Liver (tissue), 9 donors: ENCODE data around the gene CNIH3. TPM values are rescaled to one million over a fixed set of nuclear protein-coding genes. Genes with fewer than 3 reads are reported as not detected.

Source experiments
- DNase-seq: peaks from one replicate; pipeline ENCODE4 v3.0.0-alpha.2; 2017; ENCODE audit warnings: low spot score
- H3K27ac ChIP-seq, 2 donors: one replicate each; pipeline ENCODE4 v1.7.0; 2013; ENCODE audit warnings: inconsistent platforms in 2 of 2, low read length in 2 of 2, control low read depth in 1 of 2, low read depth in 1 of 2, mild to moderate bottlenecking in 1 of 2
- H3K27me3 ChIP-seq, 4 donors: one replicate each; pipeline versions ENCODE4 v1.6.1 to v1.7.0; 2013; ENCODE audit warnings: low read length in 3 of 4, inconsistent platforms in 1 of 4, mild to moderate bottlenecking in 1 of 4, moderate library complexity in 1 of 4; ENCODE audit not compliant: control insufficient read depth in 4 of 4, insufficient read depth in 4 of 4
- H3K36me3 ChIP-seq, 4 donors: one replicate each; pipeline versions ENCODE4 v1.6.1 to v1.7.0; 2013; ENCODE audit warnings: low read length in 3 of 4, mild to moderate bottlenecking in 3 of 4, low read depth in 1 of 4, moderate library complexity in 1 of 4; ENCODE audit not compliant: control insufficient read depth in 4 of 4, insufficient read depth in 3 of 4
- H3K4me1 ChIP-seq, 4 donors: one replicate each; pipeline versions ENCODE4 v1.6.1 to v1.7.0; 2013; ENCODE audit warnings: low read length in 3 of 4, mild to moderate bottlenecking in 3 of 4, moderate library complexity in 1 of 4; ENCODE audit not compliant: control insufficient read depth in 4 of 4, insufficient read depth in 4 of 4
- H3K4me3 ChIP-seq, 3 donors: one replicate each; pipeline versions ENCODE4 v1.6.1 to v1.7.0; 2013; ENCODE audit warnings: low read length in 3 of 3, control low read depth in 1 of 3, low read depth in 1 of 3, mild to moderate bottlenecking in 1 of 3
- H3K9ac ChIP-seq, 2 donors: one replicate each; pipeline ENCODE4 v1.7.0; 2013; ENCODE audit warnings: low read length in 2 of 2, mild to moderate bottlenecking in 2 of 2, moderate library complexity in 2 of 2, control low read depth in 1 of 2, low read depth in 1 of 2
- H3K9me3 ChIP-seq, 4 donors: one replicate each; pipeline versions ENCODE4 v1.6.1 to v1.7.0; 2013; ENCODE audit warnings: low read length in 3 of 4; ENCODE audit not compliant: control insufficient read depth in 4 of 4
- EGR1 ChIP-seq, 2 donors: IDR thresholded peaks; 2 replicates each; pipeline ENCODE4 v1.6.1; 2016 to 2018; ENCODE audit warnings: antibody characterized with exemption in 2 of 2, low read depth in 2 of 2
- FOXA2 ChIP-seq: IDR thresholded peaks from 2 replicates; pipeline ENCODE4 v1.6.1; 2016; ENCODE audit warnings: antibody characterized with exemption
- HNF4A ChIP-seq, 2 donors: conservative IDR thresholded peaks; 2 replicates each; pipeline ENCODE4 v1.6.1; 2016; ENCODE audit warnings: antibody characterized with exemption in 2 of 2, mild to moderate bottlenecking in 2 of 2
- HNF4G ChIP-seq: IDR thresholded peaks from 2 replicates; pipeline ENCODE4 v1.6.1; 2016; ENCODE audit warnings: antibody characterized with exemption
- JUND ChIP-seq, 2 donors: IDR thresholded peaks; 2 replicates each; pipeline ENCODE4 v1.6.1; 2016; ENCODE audit warnings: antibody characterized with exemption in 2 of 2
- NR2F2 ChIP-seq: IDR thresholded peaks from 2 replicates; pipeline ENCODE4 v1.6.1; 2016; ENCODE audit warnings: antibody characterized with exemption
- RAD21 ChIP-seq, 2 donors: IDR thresholded peaks; 2 replicates each; pipeline ENCODE4 v1.6.1; 2016; ENCODE audit warnings: antibody characterized with exemption in 2 of 2, mild to moderate bottlenecking in 2 of 2
- RXRA ChIP-seq, 2 donors: IDR thresholded peaks; 2 replicates each; pipeline ENCODE4 v1.6.1; 2017 to 2018; ENCODE audit warnings: antibody characterized with exemption in 2 of 2, mild to moderate bottlenecking in 1 of 2
- SP1 ChIP-seq: IDR thresholded peaks from 2 replicates; pipeline ENCODE4 v1.6.1; 2018; ENCODE audit warnings: antibody characterized with exemption, mild to moderate bottlenecking
- TAF1 ChIP-seq: conservative IDR thresholded peaks from 2 replicates; pipeline ENCODE4 v1.6.1; 2016; ENCODE audit warnings: antibody characterized with exemption, mild to moderate bottlenecking
- ZBTB33 ChIP-seq: IDR thresholded peaks from 2 replicates; pipeline ENCODE4 v1.6.1; 2016; ENCODE audit warnings: antibody characterized with exemption
- WGBS: extraction: QIAGEN DNeasy Blood & Tissue Kit; methylation state at CpG from one replicate; pipeline ENCODE4 v1.1.7; 2013; 5-methylcytosine and 5-hydroxymethylcytosine counted together
- polyA plus RNA-seq, 2 donors: library from polyadenylated mRNA; stranded (reverse) in 1 of 2; unstranded in 1 of 2; fragments of 200-250 nt in 1 of 2; fragments of >200 nt in 1 of 2; fragmentation: Nextera tagmentation in 1 of 2; extraction: Ambion mirVana in 1 of 2; gene quantifications; one replicate each; pipeline versions ENCODE4 v1.2.1 to v1.2.3, GENCODE V29; 2013 to 2015
- total RNA-seq, 2 donors: library from RNA; depleted of rRNA; stranded (reverse); fragments of >200 nt; gene quantifications; one replicate each; pipeline ENCODE4 v1.2.3, GENCODE V29; 2014
- TF ChIP-seq, protein P1 (sequence below): IDR thresholded peaks from 2 replicates; pipeline ENCODE4 v1.6.1; 2016; ENCODE audit warnings: antibody characterized with exemption, mild to moderate bottlenecking
- TF ChIP-seq, protein P2 (sequence below): IDR thresholded peaks from 2 replicates; pipeline ENCODE4 v1.6.1; 2016; ENCODE audit warnings: antibody characterized with exemption
- donor health status: healthy.
- donor health status: healthy.
- donor health status: healthy.
- donor health status: healthy.
- donor health status: healthy.

The CNIH3 gene
- total and polyA plus RNA-seq, 4 donors = 0.39 to 1.0 (median 0.93) TPM

DNA sequence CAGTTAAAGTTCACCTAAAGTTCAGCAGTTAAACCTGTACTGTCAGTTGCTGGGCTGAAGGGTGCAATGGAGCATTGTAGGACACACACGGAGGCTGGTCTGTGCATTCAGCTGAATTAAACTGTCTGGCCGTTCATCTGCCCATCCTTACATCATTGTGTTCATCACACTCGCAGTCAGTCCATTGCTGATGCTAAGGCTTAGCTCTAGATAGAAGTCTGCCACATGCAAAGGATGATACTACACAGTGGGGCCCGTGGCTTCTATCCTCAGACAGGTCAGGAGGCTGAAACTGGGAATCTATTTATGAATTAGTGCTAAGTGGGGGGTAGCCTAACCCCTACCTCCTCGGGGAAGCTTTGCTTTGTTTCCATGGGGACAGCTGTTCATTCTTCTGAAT, 60.4 kb downstream of the CNIH3 start (continued):
- TF ChIP-seq, protein P1, sequence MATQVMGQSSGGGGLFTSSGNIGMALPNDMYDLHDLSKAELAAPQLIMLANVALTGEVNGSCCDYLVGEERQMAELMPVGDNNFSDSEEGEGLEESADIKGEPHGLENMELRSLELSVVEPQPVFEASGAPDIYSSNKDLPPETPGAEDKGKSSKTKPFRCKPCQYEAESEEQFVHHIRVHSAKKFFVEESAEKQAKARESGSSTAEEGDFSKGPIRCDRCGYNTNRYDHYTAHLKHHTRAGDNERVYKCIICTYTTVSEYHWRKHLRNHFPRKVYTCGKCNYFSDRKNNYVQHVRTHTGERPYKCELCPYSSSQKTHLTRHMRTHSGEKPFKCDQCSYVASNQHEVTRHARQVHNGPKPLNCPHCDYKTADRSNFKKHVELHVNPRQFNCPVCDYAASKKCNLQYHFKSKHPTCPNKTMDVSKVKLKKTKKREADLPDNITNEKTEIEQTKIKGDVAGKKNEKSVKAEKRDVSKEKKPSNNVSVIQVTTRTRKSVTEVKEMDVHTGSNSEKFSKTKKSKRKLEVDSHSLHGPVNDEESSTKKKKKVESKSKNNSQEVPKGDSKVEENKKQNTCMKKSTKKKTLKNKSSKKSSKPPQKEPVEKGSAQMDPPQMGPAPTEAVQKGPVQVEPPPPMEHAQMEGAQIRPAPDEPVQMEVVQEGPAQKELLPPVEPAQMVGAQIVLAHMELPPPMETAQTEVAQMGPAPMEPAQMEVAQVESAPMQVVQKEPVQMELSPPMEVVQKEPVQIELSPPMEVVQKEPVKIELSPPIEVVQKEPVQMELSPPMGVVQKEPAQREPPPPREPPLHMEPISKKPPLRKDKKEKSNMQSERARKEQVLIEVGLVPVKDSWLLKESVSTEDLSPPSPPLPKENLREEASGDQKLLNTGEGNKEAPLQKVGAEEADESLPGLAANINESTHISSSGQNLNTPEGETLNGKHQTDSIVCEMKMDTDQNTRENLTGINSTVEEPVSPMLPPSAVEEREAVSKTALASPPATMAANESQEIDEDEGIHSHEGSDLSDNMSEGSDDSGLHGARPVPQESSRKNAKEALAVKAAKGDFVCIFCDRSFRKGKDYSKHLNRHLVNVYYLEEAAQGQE = no peak
- no peak for TF ChIP-seq EGR1 (IDR thresholded peaks at IDR 0.05; ENCODE audit: low read depth in 2 of 2)

DNA sequence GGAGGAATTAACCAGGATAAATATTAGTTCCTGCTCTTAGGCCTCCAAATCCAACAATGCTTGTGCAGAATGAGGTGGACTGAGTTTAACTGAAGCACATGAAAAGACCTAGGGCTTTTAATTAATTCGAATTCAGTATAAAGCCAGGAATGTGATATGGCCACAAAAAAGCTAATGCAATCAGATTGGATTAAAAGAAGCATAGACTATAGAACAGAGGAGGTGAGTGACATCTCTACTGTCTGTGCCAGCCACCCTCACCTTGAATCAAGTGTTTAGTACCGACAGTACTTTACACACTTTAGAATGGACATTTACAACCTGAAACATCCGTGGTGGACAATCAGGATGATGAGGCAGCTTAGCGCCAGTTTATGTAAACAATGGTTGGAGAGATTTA, 62.1 kb downstream of the CNIH3 start:
- TF ChIP-seq HNF4G = no peak
- no peak for TF ChIP-seq TAF1
- no peak for TF ChIP-seq FOXA2
- TF ChIP-seq, protein P1 = no peak
- TF ChIP-seq, protein P2, sequence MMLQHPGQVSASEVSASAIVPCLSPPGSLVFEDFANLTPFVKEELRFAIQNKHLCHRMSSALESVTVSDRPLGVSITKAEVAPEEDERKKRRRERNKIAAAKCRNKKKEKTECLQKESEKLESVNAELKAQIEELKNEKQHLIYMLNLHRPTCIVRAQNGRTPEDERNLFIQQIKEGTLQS = no peak
- no peak for TF ChIP-seq ZBTB33
- 91% methylated on average over 4 of the region's 4 CpGs for WGBS
- DNase-seq = no peak
- Histone ChIP-seq H3K9me3 (no peaks in the 10 kb centered on the region), H3K4me1 (no peaks in the 10 kb centered on the region), H3K4me3 (no peak overlapping the region), H3K9ac (no peak overlapping the region), H3K36me3 (no peaks in the 10 kb centered on the region), H3K27ac (no peak overlapping the region), H3K27me3 (no peaks in the 10 kb centered on the region)

GRCh38 chr1:224679606-224680005, 63.5 kb downstream of the CNIH3 start:
- no peak for DNase-seq
- Histone ChIP-seq H3K36me3 (no peaks in the 10 kb centered on the region), H3K4me1 (no peaks in the 10 kb centered on the region), H3K27ac (no peak overlapping the region), H3K4me3 (no peak overlapping the region), H3K27me3 (no peaks in the 10 kb centered on the region), H3K9ac (no peak overlapping the region), H3K9me3 (no peaks in the 10 kb centered on the region)
- TF ChIP-seq ZBTB33 (no peak), JUND (IDR thresholded peaks at IDR 0.05) (no peak), NR2F2 (no peak), RAD21 (IDR thresholded peaks at IDR 0.05) (no peak), RXRA (IDR thresholded peaks at IDR 0.05) (no peak), HNF4G (no peak), HNF4A (conservative IDR thresholded peaks at IDR 0.05) (no peak), SP1 (no peak), FOXA2 (no peak)
- TF ChIP-seq, protein P1 = no peak
- TF ChIP-seq, protein P2 = no peak
- WGBS = 90% methylated on average over 2 of the region's 2 CpGs
